K562 (cell line): ENCODE results near the gene RIPOR1. TPM values are rescaled to one million over a fixed set of nuclear protein-coding genes. Genes with fewer than 3 reads are reported as not detected.

ENCODE experiments used
- ATF3 ChIP-seq, 2 experiments: fragments of 450-650 bp in 1 of 2; sonication (generic) in 1 of 2; formaldehyde crosslinking in 1 of 2; IDR thresholded peaks in 1 of 2; conservative IDR thresholded peaks in 1 of 2; 2 replicates each; pipeline versions ENCODE4 v1.6.1 to v1.8.1; 2016 to 2023; ENCODE audit warnings: mild to moderate bottlenecking in 2 of 2, moderate library complexity in 2 of 2, inconsistent platforms in 1 of 2, missing genetic modification reagents in 1 of 2
- CHAMP1 ChIP-seq: fragments of 450-650 bp; IDR thresholded peaks from 2 replicates; pipeline ENCODE4 v1.6.1; 2016; ENCODE audit warnings: mild to moderate bottlenecking
- KAT7 ChIP-seq: sonication (generic); formaldehyde crosslinking; IDR thresholded peaks from 2 replicates; pipeline ENCODE4 v1.8.0; 2022; ENCODE audit warnings: missing genetic modification reagents, mild to moderate bottlenecking, borderline replicate concordance
- NFE2 ChIP-seq: IDR thresholded peaks from 2 replicates; pipeline ENCODE4 v1.6.1; 2014; ENCODE audit warnings: antibody characterized with exemption, low read depth
- RUNX1 ChIP-seq: sonication (generic); IDR thresholded peaks from 2 replicates; pipeline ENCODE4 v1.6.1; 2016; ENCODE audit warnings: antibody characterized with exemption, low read depth
- TAL1 ChIP-seq: fragments of 450-650 bp; IDR thresholded peaks from 2 replicates; pipeline ENCODE4 v1.6.1; 2016; ENCODE audit warnings: mild to moderate bottlenecking
- TCF7L2 ChIP-seq: fragments of 150-350 bp; IDR thresholded peaks from 2 replicates; pipeline ENCODE4 v1.6.1; 2016; ENCODE audit warnings: low read depth, mild to moderate bottlenecking, low read length, moderate library complexity
- USF1 ChIP-seq: sonication (generic); formaldehyde crosslinking; IDR thresholded peaks from 2 replicates; pipeline ENCODE4 v1.9.0; 2022; ENCODE audit warnings: mild to moderate bottlenecking, missing genetic modification reagents
- ZBTB40 ChIP-seq, 2 experiments: fragments of 450-650 bp in 1 of 2; sonication (generic) in 1 of 2; formaldehyde crosslinking in 1 of 2; IDR thresholded peaks; 2 replicates each; pipeline versions ENCODE4 v1.7.1 to v1.9.0; 2016 to 2022; ENCODE audit warnings: inconsistent platforms in 1 of 2, mild to moderate bottlenecking in 1 of 2, missing genetic modification reagents in 1 of 2
- ZKSCAN8 ChIP-seq: fragments of 200-800 bp; sonication (Bioruptor generic); IDR thresholded peaks from 2 replicates; pipeline ENCODE4 v1.6.1; 2016; ENCODE audit warnings: missing genetic modification characterization, missing compliant biosample characterization
- ZNF23 ChIP-seq: fragments of 250-450 bp; sonication (Bioruptor Pico); IDR thresholded peaks from 2 replicates; pipeline ENCODE4 v1.4.0; 2020; ENCODE audit warnings: mild to moderate bottlenecking
- ZNF347 ChIP-seq: fragments of 450-650 bp; formaldehyde crosslinking; IDR thresholded peaks from 2 replicates; pipeline ENCODE4 v1.4.0; 2020; ENCODE audit warnings: low read depth, mild to moderate bottlenecking, moderate library complexity
- ZNF551 ChIP-seq: fragments of 250-450 bp; sonication (Bioruptor Pico); IDR thresholded peaks from 2 replicates; pipeline ENCODE4 v1.5.0; 2021; ENCODE audit warnings: mild to moderate bottlenecking, moderate library complexity
- polyA plus RNA-seq, 8 experiments: library from polyadenylated mRNA; depleted of rRNA in 4 of 8; stranded (reverse) in 5 of 8; unstranded in 3 of 8; fragments of >200 nt; fragmentation: Nextera tagmentation in 2 of 8; fragmentation: Illumina TruSeq in 1 of 8; extraction: Ambion mirVana in 2 of 8; extraction: Trizol in 1 of 8; gene quantifications; 2 replicates each; pipeline versions ENCODE4 v1.2.1 to v1.2.3, GENCODE V29; 2011 to 2014; ENCODE audit warnings: inconsistent platforms in 1 of 8, missing spikeins in 1 of 8
- total RNA-seq, 7 experiments: library from RNA; depleted of rRNA in 6 of 7; stranded (reverse); fragments of >200 nt in 6 of 7; fragmentation: Illumina TruSeq in 2 of 7; extraction: Trizol in 2 of 7; gene quantifications; 2 replicates each; pipeline versions ENCODE4 v1.2.1 to v1.2.3, GENCODE V29; 2011 to 2021; ENCODE audit warnings: low replicate concordance in 1 of 7

The RIPOR1 gene
- total and polyA plus RNA-seq, 9 of the 15 experiments (the other 6 are each of a cell fraction or from before 2014, with no cell fraction given): 0.36 to 31.1 (median 3.0) TPM

- TF ChIP-seq CHAMP1 (no peak), ATF3 (IDR thresholded peaks at IDR 0.05) (no peak; the same call in 1 of the 2 replicates), ATF3 (CRISPR knock-in tag; conservative IDR thresholded peaks at IDR 0.05) (peak; percentile 48; the same call in 1 of the 2 replicates), TCF7L2 (no peak), ZNF347 (CRISPR knock-in tag) (no peak), ZBTB40 (IDR thresholded peaks at IDR 0.05) (peak; percentile 56), ZBTB40 (CRISPR knock-in tag; IDR thresholded peaks at IDR 0.05) (no peak), ZNF551 (no peak), ZKSCAN8 (CRISPR knock-in tag) (no peak), KAT7 (peak; percentile 71; the same call in 1 of the 2 replicates), ZNF23 (CRISPR knock-in tag) (no peak), RUNX1 (peak; percentile 16; the same call in 1 of the 2 replicates), TAL1 (no peak), NFE2 (no peak), USF1 (CRISPR knock-in tag) (no peak)
These were observed 7.4 kb upstream of the RIPOR1 start (continued) for GRCh38 chr16:67521095-67521804.
